GM12878 (cell line): ENCODE measurements around the gene CNDP2. TPM values are rescaled to one million over a fixed set of nuclear protein-coding genes. Genes with fewer than 3 reads are reported as not detected.

Source experiments
- ATAC-seq: fragments of 200-7000 bp; cut with Tn5 transposase; 3 replicates; pipeline ENCODE4 v1.9.1; 2020; ENCODE audit warnings: mild to moderate bottlenecking, moderate library complexity
- BruUV-seq: library from RNA; stranded (reverse); fragments of 400-500 nt; replicated peaks from 2 replicates; lab custom pipeline; 2021; lab: Mats Ljungman, UMichigan
- CTCF ChIA-PET: fragments of 300-600 bp; sonication (Branson Sonifier 250); formaldehyde crosslinking; extraction: SDS; loops from one replicate; lab custom pipeline; 2021; ENCODE audit warnings: inconsistent platforms; lab: Yijun Ruan, JAX
- POLR2A ChIA-PET: fragments of 350-600 bp; formaldehyde crosslinking; extraction: SDS; loops from one replicate; lab custom pipeline; 2021; ENCODE audit warnings: inconsistent platforms; lab: Charles Lee
- RAD21 ChIA-PET: fragments of 300-600 bp; sonication (Branson Sonifier 250); formaldehyde crosslinking; loops from one replicate; lab custom pipeline; 2023; ENCODE audit warnings: antibody characterized with exemption; ENCODE audit not compliant: unreplicated experiment; lab: Charles Lee
- SMC1A ChIA-PET: fragments of 300-600 bp; sonication (Branson Sonifier 250); formaldehyde crosslinking; loops from one replicate; lab custom pipeline; 2023; ENCODE audit not compliant: unreplicated experiment, uncharacterized antibody; lab: Charles Lee
- DNase-seq: peaks from one replicate; pipeline ENCODE4 v3.0.0-alpha.2; 2011; ENCODE audit warnings: low read depth, low spot score
- FAIRE-seq: peaks from 3 replicates; lab custom pipeline; 2011; peaks lifted over from hg19 to GRCh38; lab: Jason Lieb, UNC
- H2AFZ ChIP-seq: 2 replicates; pipeline ENCODE4 v1.6.0; 2011; ENCODE audit warnings: low read depth, low read length, control low read depth; ENCODE audit not compliant: control insufficient read depth
- H3K27ac ChIP-seq: 2 replicates; pipeline ENCODE4 v1.5.1; 2011; ENCODE audit warnings: control low read depth; ENCODE audit not compliant: control insufficient read depth, insufficient read depth
- H3K27me3 ChIP-seq, 2 experiments: replicated peaks in 1 of 2; 2 replicates each; pipeline versions ENCODE4 v1.6.0 to v1.6.1; 2011; ENCODE audit warnings: low read length in 1 of 2; ENCODE audit not compliant: control insufficient read depth in 2 of 2, insufficient read depth in 2 of 2
- H3K36me3 ChIP-seq, 2 experiments: 2 replicates each; pipeline ENCODE4 v1.5.1; 2011; ENCODE audit warnings: low read length in 1 of 2; ENCODE audit not compliant: control insufficient read depth in 2 of 2, insufficient read depth in 2 of 2
- H3K4me1 ChIP-seq: 2 replicates; pipeline ENCODE4 v1.6.1; 2011; ENCODE audit warnings: mild to moderate bottlenecking, low read length, moderate library complexity, mixed read lengths; ENCODE audit not compliant: control insufficient read depth, insufficient read depth
- H3K4me2 ChIP-seq: 2 replicates; pipeline ENCODE4 v1.6.0; 2011; ENCODE audit warnings: control low read depth; ENCODE audit not compliant: control insufficient read depth, insufficient read depth
- H3K4me3 ChIP-seq: fragments of 200-600 bp; sonication (generic); 2 replicates; pipeline ENCODE4 v1.5.1; 2016
- H3K79me2 ChIP-seq: 2 replicates; pipeline ENCODE4 v1.6.0; 2011; ENCODE audit warnings: low read length; ENCODE audit not compliant: control insufficient read depth, insufficient read depth
- H3K9ac ChIP-seq: 2 replicates; pipeline ENCODE4 v1.8.0; 2011; ENCODE audit warnings: low read length, control low read depth, mixed read lengths; ENCODE audit not compliant: control insufficient read depth, insufficient read depth
- H3K9me3 ChIP-seq: replicated peaks from 3 replicates; pipeline ENCODE4 v1.5.1; 2011; ENCODE audit warnings: mild to moderate bottlenecking, low read length; ENCODE audit not compliant: control insufficient read depth, insufficient read depth
- H4K20me1 ChIP-seq: 2 replicates; pipeline ENCODE4 v1.6.0; 2011; ENCODE audit not compliant: control insufficient read depth, insufficient read depth
- NR2F1 ChIP-seq: fragments of 450-650 bp; conservative IDR thresholded peaks from 2 replicates; pipeline ENCODE4 v1.6.1; 2017; ENCODE audit warnings: mild to moderate bottlenecking
- POLR2A ChIP-seq: IDR thresholded peaks from 2 replicates; pipeline ENCODE4 v1.6.1; 2011; ENCODE audit warnings: low read depth, mild to moderate bottlenecking, low read length
- POLR2AphosphoS5 ChIP-seq: IDR thresholded peaks from 2 replicates; pipeline ENCODE4 v1.6.1; 2011; ENCODE audit warnings: mild to moderate bottlenecking, low read length, inconsistent platforms
- TCF12 ChIP-seq: IDR thresholded peaks from 2 replicates; pipeline ENCODE4 v1.6.1; 2011; ENCODE audit warnings: low read depth, mild to moderate bottlenecking, low read length
- WRNIP1 ChIP-seq: IDR thresholded peaks from 2 replicates; pipeline ENCODE4 v1.6.1; 2011; ENCODE audit warnings: low read depth, low read length, improper control_type of control experiment, borderline replicate concordance
- WGBS: methylation state at CpG from one replicate; pipeline ENCODE4 v1.1.6; 2016; ENCODE audit warnings: low lambda C conversion rate; ENCODE audit not compliant: insufficient replicate concordance, insufficient coverage; ENCODE audit errors: missing lambda C conversion rate; 5-methylcytosine and 5-hydroxymethylcytosine counted together
- in situ Hi-C: fragments of 300-500 bp; cut with MboI; formaldehyde crosslinking; loops from 9 replicates; pipeline ENCODE4 v1.14.3; 2018; ENCODE audit warnings: mixed read lengths
- intact Hi-C: fragments of 100-400 bp; cut with micrococcal nuclease; formaldehyde crosslinking; loops from one replicate; pipeline ENCODE4 v1.14.2; 2022; ENCODE audit not compliant: unreplicated experiment
- polyA plus RNA-seq, 11 experiments: library from polyadenylated mRNA; depleted of rRNA in 4 of 11; unstranded in 6 of 11; stranded (reverse) in 5 of 11; fragments of >200 nt; fragmentation: Nextera tagmentation in 4 of 11; fragmentation: Illumina TruSeq in 1 of 11; extraction: Ambion mirVana in 4 of 11; extraction: Trizol in 1 of 11; gene quantifications; 1 replicate in 1 of 11; 2 replicates in 10 of 11; pipeline versions ENCODE4 v1.2.1 to v1.2.3, GENCODE V29; 2011 to 2016; ENCODE audit warnings: inconsistent platforms in 2 of 11, missing spikeins in 2 of 11, low read depth in 1 of 11
- total RNA-seq, 4 experiments: library from RNA; depleted of rRNA in 3 of 4; stranded (reverse); fragments of >200 nt in 3 of 4; fragmentation: Illumina TruSeq in 1 of 4; extraction: Trizol in 1 of 4; gene quantifications; 2 replicates each; pipeline versions ENCODE4 v1.2.1 to v1.2.3, GENCODE V29; 2013 to 2021

CNDP2 gene
- total and polyA plus RNA-seq, 10 of the 15 experiments (the other 5 are each of a cell fraction or from before 2014, with no cell fraction given), result 63.5 to 213 (median 158) TPM

- no peak for DNase-seq
- H3K36me3 ChIP-seq, result peaks cover 51 to 52% of the 10 kb centered on the region in 2 experiments
- POLR2A ChIA-PET, result no interaction called here
- H3K27me3 ChIP-seq, result no peaks in the 10 kb centered on the region
- 91% methylated on average over 7 of the region's 7 CpGs for WGBS
- H3K27ac ChIP-seq, result no peak overlapping the region
- H2AFZ ChIP-seq, result no peak overlapping the region
- SMC1A ChIA-PET, result no interaction called here
- intact Hi-C loops, result no loop called here
- FAIRE-seq, result no peak
- H3K9ac ChIP-seq, result no peak overlapping the region
- H3K79me2 ChIP-seq, result no peaks in the 10 kb centered on the region
- TF ChIP-seq WRNIP1 (no peak), POLR2AphosphoS5 (peak; percentile 43; the same call in 1 of the 2 replicates), POLR2A (0 out of 2 replicates have a peak, but pooled peaks have one; percentile 29), NR2F1 (no peak)
- TF ChIP-seq, all 136 proteins: peak for 2
- ATAC-seq, result no peak
- Histone ChIP-seq H3K4me1 (no peaks in the 10 kb centered on the region), H3K9me3 (no peaks in the 10 kb centered on the region), H4K20me1 (no peaks in the 10 kb centered on the region; the same call in 1 of the 2 replicates), H3K4me3 (no peak overlapping the region), H3K4me2 (no peak overlapping the region)
- BruUV-seq, result no TSS peak
- in situ Hi-C loops, result no loop called here
- RAD21 ChIA-PET, result no interaction called here
- CTCF ChIA-PET, result no interaction called here
These were observed 15.7 kb downstream of the CNDP2 start for GRCh38 chr18:74511823-74512222.

GRCh38 chr18:74512321-74513053 lies 16.3 kb downstream of the CNDP2 start:
- Histone ChIP-seq H3K79me2 (no peaks in the 10 kb centered on the region), H4K20me1 (no peaks in the 10 kb centered on the region; the same call in 1 of the 2 replicates), H3K9ac (no peak overlapping the region), H3K4me3 (no peak overlapping the region), H3K27ac (no peak overlapping the region), H3K9me3 (no peaks in the 10 kb centered on the region), H3K27me3 (no peaks in the 10 kb centered on the region), H3K4me1 (no peaks in the 10 kb centered on the region), H3K4me2 (no peak overlapping the region), H2AFZ (no peak overlapping the region), H3K36me3 (peaks cover 47 to 50% of the 10 kb centered on the region in 2 experiments)
- ChIA-PET CTCF (no interaction called here), POLR2A (no interaction called here), SMC1A (no interaction called here), RAD21 (no interaction called here)
- WGBS, result 98% methylated on average over 15 of the region's 15 CpGs
- in situ Hi-C loops, result no loop called here
- ATAC-seq, result no peak
- no peak for TF ChIP-seq TCF12
- TF ChIP-seq POLR2AphosphoS5, result 0 out of 2 replicates have a peak, but pooled peaks have one; percentile 10
- no TSS peak for BruUV-seq
- no peak for FAIRE-seq
- DNase-seq, result no peak
- intact Hi-C loops, result no loop called here
